KOPT-K1 (cell line): ENCODE data around the gene FCSK.
"Not testable (repeated sequence)": the region's sequence is repeated elsewhere in the genome, so short reads cannot be mapped to it uniquely, and the experiment has no call there.

ENCODE experiments used
- H3K27ac ChIP-seq: fragments of 200-600 bp; sonication (generic); 2 replicates; pipeline ENCODE4 v1.5.1; 2016; ENCODE audit warnings: antibody characterized with exemption, mild to moderate bottlenecking, low read depth, low read length; ENCODE audit not compliant: poor library complexity, severe bottlenecking
- H3K36me3 ChIP-seq: fragments of 200-600 bp; sonication (generic); 2 replicates; pipeline ENCODE4 v1.5.1; 2017; ENCODE audit warnings: antibody characterized with exemption, mild to moderate bottlenecking, low read length, moderate library complexity; ENCODE audit not compliant: insufficient read depth
- H3K9me3 ChIP-seq: fragments of 200-600 bp; sonication (generic); 2 replicates; pipeline ENCODE4 v1.5.1; 2017; ENCODE audit warnings: antibody characterized with exemption, low read length, mild to moderate bottlenecking; ENCODE audit not compliant: insufficient read depth, poor library complexity, severe bottlenecking

FCSK gene

DNA sequence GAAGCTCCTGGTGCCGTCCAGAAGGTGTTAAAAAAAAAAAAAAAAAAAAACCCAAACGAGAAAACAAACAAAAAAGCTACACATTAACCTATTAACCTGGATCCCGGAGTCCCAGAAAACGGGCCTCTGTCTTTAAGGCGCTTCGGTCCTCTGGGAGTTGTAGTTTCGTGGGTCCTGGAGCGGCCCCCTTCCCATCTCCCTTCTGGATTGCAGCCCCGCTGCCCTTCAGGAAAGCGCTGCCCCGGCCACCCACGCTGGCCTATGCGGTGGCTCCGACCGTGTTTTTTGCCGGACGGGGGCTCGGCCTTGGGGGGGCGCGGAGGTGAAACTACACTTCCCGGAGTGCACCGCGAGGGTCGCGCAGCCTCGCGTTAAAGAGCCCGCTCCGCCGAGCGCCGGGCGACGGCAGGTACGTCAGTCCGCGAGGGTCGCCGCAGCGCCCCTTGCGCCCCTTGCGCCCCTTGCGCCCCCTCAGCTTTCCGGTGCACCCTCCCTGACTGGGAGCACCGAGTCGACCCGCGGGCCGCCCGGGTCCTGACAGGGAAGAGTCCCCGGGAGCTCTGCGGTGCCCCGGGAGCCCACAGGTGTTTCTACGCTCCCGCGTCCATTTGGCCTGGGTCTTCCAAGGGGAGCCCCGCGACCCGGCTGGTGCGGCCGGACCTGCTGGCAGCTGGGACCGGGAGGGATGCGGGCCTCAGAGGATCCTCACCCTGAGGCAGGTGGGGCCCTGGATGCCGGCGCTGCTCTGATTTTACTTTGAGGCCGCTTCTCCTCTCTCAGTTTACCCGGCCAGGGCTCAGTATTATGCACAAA lies at the start of gene FCSK:
TSS of gene FCSK (plus strand) at position 374 of the 813 bp plus-strand sequence. CDS start 8,596 bp downstream, outside the sequence.
- Histone ChIP-seq H3K27ac (peak within 1 kb of the TSS; percentile 91), H3K9me3 (no peaks in the 10 kb centered on the region), H3K36me3 (no peaks in the 10 kb centered on the region)

DNA sequence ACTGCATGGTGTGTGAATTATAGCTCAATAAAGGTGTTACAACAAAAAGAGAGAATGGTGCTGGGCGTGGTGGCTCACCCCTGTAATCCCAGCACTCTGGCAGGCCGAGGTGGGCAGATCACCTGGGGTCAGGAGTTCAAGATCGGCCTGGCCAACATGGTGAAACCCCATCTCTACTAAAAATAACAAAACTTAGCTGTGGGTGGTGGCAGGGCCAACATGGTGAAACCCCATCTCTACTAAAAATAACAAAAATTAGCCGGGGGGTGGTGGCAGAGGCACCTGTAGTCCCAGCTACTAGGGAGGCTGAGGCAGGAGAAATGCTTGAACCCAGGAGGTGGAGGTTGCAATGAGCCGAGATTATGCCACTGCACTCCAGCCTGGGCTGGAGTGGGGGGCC lies 48.3 kb upstream of the FCSK start:
- not testable (repeated sequence) for H3K36me3 ChIP-seq, H3K9me3 ChIP-seq, H3K27ac ChIP-seq

DNA sequence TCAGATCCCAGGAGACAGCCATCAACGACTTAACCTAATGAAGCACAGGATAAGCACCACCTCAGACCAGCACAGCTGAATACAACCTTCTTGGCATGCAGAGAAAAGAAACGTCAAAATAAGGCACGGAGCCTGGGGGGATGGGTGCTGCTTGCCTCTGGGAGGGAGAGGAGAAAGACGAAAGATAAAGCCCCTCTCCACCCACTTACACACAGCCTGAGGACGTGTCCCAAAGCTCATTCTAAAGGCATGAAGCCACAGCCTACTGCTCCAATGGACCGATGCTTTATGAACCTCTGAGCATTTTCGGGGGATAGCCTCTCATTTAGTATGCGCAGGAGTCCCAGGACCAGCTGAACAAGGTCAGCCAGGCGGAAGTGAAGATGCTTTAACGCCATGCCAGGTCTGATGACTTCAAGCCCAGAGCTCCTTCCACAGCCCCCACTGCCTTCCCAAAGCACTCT lies 46.6 kb upstream of the FCSK start:
- peaks cover 15% of the 10 kb centered on the region; the same call in 1 of the 2 replicates for H3K36me3 ChIP-seq
- peak overlapping the region; percentile 67 for H3K27ac ChIP-seq
- H3K9me3 ChIP-seq: no peaks in the 10 kb centered on the region

DNA sequence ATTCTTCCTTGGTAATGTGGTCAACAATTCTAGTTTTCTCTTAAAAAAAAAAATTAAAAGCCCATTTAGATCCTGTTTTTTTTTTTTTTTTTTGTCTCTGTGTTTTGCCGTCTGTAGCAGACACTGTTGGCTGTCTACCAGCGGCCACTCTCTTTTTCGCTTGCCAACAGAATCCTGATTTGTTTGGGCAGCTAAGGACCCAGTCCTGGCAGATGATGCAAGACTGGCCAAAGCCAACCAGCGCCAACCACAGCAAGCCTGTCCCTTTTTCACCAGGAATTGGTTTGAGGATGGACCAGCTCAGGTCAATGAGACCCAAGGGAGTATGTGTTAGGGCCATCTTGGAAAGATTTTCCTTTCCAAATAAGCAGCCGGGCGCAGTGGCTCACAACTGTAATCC lies 43.7 kb upstream of the FCSK start:
- no peak overlapping the region for H3K27ac ChIP-seq
- no peaks in the 10 kb centered on the region for H3K9me3 ChIP-seq
- peaks cover 15% of the 10 kb centered on the region; the same call in 1 of the 2 replicates for H3K36me3 ChIP-seq

DNA sequence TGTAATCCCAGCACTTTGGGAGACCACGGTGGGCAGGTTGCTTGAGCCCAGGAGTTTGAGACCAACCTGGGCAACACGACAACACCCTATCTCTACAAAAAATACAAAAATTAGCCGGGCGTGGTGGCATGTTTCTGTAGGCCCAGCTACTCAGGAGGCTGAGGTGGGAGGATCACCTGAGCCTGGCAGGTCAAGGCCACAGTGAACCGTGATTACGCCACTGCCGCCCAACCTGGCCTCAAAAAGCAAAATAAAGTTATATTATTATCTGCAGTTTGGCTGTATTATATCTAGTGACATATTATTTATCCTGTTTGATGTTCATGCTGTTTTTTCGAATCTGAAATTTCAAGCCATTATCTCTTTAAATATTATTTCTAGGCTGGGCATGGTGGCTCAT lies 42.0 kb upstream of the FCSK start:
- Histone ChIP-seq H3K27ac (no peak overlapping the region), H3K36me3 (peaks cover 15% of the 10 kb centered on the region; the same call in 1 of the 2 replicates), H3K9me3 (no peaks in the 10 kb centered on the region)

DNA sequence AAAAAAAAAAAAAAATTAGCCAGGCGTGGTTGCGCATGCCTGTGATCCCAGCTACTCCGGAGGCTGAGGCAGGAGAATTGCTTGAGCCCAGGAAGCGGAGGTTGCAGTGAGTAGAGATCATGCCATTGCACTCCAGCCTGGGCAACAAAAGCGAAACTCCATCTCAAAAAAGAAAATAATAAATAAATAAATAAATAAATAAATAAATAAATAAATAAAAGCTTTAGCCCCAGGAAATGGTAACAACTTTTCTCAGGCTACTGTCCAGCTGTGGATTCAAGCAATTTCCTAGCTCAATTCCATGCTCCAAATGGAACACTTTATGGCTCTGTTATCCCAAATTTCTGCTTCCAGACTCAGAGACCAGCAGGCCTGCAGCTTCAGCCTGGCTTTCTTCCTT lies 40.8 kb upstream of the FCSK start:
- not testable (repeated sequence) for H3K9me3 ChIP-seq, H3K27ac ChIP-seq
- peaks cover 15% of the 10 kb centered on the region; the same call in 1 of the 2 replicates for H3K36me3 ChIP-seq

DNA sequence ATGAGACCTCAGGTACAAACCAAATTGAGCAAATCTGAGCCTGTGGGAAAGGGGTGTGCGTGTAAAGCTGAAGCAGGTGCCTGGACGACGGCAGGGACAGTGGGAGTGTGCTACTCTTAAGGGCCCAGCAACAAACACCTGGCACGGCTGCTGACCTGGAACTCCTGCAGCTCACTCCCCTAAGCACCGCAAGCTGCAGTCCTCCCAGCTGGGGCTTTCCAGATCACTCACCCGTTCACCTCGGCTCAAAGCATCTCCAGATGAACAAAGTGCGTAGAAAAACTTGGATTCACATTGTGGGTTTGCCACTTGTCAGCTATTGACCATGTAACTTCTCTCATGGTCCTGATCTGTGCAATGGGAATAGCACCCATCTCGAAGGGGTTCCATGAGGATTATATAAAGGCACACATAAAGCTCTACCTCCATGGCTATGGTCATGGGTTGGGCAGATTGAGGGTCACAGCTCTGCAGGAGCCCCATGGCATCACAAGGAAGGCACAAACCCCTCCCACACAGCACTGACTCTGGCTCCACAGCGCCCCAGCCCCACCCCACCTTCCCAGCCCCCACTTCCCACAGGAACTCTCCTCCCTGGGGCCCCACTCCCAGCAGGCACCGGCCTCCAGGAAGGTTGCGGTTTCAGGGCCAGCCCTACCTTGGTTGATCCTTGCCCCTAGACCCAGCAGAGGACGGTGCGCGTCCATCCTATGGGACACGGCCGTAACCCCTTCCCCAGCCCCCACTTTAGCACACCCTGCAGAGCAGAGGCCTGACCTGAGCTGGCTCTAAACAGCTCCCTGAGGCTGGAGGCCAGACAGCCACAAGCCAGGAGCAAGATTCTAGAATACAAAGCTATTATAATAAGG lies 37.4 kb upstream of the FCSK start:
- Histone ChIP-seq H3K27ac (peak overlapping the region; percentile 88), H3K9me3 (no peaks in the 10 kb centered on the region), H3K36me3 (0 out of 2 replicates have a peak, but pooled peaks cover 4% of the 10 kb centered on the region)

DNA sequence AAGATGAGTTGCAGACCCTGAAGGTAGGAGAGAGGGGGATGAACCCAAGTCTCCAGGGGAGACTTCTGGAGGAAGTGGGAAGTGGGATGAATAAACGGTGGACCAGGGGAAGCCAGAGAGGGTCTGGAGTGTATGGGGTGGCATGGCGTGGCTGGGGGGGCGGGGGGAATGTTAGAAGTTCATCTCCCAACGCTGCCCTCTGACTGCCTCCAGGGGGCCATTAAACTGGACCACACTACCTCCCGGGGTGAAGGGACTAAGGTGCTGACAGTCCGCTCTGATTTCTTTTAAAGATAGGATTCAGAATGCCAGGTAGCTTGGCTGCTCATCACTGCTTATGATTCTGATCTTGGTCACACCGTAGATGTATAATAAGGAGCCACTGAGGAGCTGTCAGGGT lies 36.7 kb upstream of the FCSK start:
- H3K9me3 ChIP-seq: no peaks in the 10 kb centered on the region
- peak overlapping the region; percentile 88 for H3K27ac ChIP-seq
- H3K36me3 ChIP-seq: no peaks in the 10 kb centered on the region

DNA sequence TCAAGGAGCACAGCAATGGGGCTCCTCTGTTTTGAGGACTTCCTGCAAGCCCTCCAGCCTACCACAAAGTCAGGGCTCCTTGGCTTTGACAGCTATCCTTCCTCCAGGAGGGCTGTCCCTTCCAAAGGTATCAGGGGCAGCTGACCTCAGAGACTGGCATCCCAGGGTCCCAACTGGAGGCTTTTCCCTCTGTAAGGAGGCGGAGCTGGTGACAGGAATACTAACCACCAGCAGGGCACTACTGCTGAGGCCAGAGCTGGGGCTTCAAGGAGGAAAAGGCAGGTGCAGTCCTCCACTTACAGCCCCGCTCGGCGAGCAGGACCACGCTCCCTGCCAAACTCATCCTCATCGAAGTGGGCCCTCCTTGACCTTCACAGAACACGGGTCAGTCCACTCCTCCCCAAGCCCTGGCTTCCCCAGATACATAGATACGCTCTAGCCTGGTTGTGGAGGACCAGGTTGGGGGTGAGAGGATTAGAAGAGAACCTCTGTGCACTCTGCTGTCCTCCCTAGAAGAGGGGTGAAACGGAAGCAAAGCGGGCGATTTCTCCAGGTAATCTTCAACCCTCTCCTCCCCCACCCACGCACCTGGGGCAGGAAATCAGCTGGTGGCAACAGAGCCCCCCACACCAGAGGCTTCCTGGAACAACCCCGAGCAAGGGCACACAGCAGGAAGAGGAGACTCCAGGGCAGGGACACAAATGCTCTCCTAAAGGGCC lies 36.0 kb upstream of the FCSK start:
- H3K27ac ChIP-seq: peak overlapping the region; percentile 88
- H3K9me3 ChIP-seq: no peaks in the 10 kb centered on the region
- no peaks in the 10 kb centered on the region for H3K36me3 ChIP-seq

DNA sequence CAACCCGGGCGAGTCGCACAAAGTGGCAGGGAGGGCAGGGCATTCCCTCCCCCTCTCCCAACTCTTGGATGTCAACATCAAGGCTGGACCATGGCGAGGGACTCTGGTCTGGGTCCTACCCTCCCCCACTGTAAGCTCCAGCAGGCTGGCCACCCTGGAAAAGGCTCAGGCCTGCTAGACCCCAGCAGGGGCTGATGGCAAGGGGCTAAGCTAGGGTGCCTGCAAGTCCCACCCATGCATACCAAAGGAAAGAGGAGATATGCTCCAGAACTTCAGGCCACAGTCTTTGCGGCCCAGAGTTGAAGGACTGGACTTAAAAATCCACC lies 35.4 kb upstream of the FCSK start:
- no peaks in the 10 kb centered on the region for H3K36me3 ChIP-seq
- peak overlapping the region; percentile 88 for H3K27ac ChIP-seq
- no peaks in the 10 kb centered on the region for H3K9me3 ChIP-seq

DNA sequence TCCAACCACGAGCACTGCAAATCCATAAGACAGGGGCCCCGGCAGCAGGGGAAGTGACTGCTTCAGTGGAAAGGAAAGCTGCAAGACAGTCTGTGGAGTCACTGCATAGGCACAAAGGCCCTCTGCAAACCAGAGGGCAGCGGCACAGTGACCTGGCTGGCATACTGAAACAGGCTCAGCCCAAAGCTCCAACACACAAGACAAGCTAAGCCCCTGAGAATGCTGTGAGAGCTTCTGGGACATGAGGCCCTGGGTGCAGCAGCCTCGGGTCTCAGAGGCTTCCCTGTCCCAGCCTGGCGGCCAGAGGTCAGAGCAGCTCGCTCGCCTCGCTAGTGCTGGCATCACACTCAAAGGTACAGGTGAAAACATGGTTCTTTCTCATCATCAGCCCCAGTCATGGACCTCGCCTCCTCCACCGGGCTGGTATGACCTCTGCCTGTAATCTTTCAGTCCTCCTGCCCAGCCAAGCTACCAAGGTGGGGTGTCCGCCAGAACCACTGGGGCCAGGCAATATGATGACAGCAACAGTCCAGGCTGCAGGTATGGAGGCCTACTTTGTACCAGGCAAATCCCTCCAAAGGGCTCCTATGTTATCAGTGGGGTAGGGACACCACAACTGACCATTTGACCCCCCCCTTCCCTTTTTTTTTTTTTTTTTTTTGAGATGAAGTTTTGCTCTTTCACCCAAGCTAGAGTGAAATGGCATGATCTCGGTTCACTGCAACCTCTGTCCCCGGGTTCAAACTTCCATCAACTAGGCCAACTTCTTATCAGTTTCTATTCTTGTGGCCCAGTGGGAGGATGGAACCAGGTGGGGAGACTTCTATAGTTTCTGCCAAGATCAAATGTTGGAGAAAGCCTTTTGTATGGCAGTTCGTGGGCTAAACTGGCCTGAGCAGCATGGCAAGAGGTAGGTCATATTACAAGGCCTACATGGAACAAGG lies 34.7 kb upstream of the FCSK start:
- Histone ChIP-seq H3K27ac (peak overlapping the region; percentile 88), H3K36me3 (peaks cover 2% of the 10 kb centered on the region; the same call in 1 of the 2 replicates), H3K9me3 (no peaks in the 10 kb centered on the region)

DNA sequence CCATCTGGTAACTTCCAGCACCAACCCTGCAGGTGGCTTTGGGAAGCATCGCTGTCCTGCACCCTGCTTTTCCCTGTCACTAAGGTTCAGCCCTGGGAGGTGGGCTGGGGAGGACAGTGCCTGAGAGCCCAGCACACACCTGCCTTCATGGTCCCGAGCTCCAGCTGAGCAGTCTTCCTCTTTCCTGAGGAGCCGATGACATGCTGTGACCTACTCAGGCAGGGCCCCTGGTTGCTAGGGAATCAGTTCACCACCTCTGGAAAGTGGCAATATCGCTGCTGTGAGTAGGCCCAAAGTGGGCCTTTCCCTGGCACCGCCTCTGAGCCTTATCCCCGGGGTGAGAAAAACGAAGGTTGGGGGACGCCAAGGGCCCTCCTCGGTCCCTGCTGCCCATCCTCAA lies 33.4 kb upstream of the FCSK start:
- H3K36me3 ChIP-seq: peaks cover 8% of the 10 kb centered on the region; the same call in 1 of the 2 replicates
- H3K9me3 ChIP-seq: no peaks in the 10 kb centered on the region
- H3K27ac ChIP-seq: peak overlapping the region; percentile 24

DNA sequence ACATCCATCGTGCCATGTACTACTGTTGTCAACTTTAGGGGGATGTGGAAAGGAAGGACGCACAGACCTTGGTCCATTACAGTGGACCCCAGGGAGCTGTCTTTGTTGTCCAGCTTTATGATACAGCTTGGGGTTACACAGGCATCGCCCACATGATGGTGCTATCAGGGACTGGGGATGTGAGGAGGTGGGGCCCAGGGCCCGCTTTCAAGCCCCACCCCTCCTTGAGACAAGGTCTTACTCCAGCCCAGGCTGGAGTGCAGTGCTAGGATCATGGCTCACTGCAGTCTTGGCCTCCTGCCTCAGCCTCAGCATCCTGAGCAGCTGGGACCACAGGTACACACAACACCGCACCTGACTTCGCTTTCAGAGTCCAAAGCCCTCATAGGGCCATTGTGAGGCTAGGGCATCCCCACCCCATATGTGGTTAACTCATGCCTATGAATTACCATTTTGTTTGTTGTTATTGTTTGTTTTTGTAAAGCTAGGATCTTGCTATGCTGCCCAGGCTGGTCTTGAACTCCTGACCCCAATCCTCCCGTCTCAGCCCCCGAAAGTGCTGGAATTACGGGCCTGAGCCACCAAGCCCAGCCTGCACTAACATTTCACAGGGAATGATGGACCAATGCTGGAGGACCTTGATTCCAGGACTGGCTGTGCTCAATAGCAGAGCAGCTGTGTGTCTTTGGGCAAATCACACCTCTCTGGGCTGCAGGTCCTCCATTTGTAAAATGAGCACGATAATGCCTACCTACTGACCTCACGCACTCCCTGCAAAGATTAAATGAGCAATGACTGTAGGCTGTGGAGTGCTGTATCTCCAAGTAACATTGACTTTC lies 32.7 kb upstream of the FCSK start:
- no peaks in the 10 kb centered on the region for H3K9me3 ChIP-seq
- H3K36me3 ChIP-seq: peaks cover 8% of the 10 kb centered on the region; the same call in 1 of the 2 replicates
- peak overlapping the region; percentile 24 for H3K27ac ChIP-seq
